IMR-90 (cell line): Measurements from ENCODE around the gene COL17A1. TPM values are rescaled to one million over a fixed set of nuclear protein-coding genes. Genes with fewer than 3 reads are reported as not detected.

Experiments
- ATAC-seq: fragments of 200-7000 bp; cut with Tn5 transposase; 2 replicates; pipeline ENCODE4 v1.9.1; 2020; ENCODE audit warnings: low read depth, mild to moderate bottlenecking, moderate library complexity
- BruUV-seq: library from RNA; stranded (reverse); fragments of 400-500 nt; replicated peaks from 2 replicates; lab custom pipeline; 2021; lab: Mats Ljungman, UMichigan
- CTCF ChIA-PET: fragments of 300-600 bp; formaldehyde crosslinking; extraction: SDS; loops from one replicate; lab custom pipeline; 2021; ENCODE audit warnings: antibody characterized with exemption; lab: Yijun Ruan, JAX
- POLR2A ChIA-PET: fragments of 300-600 bp; sonication (Branson Sonifier 250); formaldehyde crosslinking; loops from one replicate; lab custom pipeline; 2022; ENCODE audit warnings: antibody characterized with exemption; ENCODE audit not compliant: unreplicated experiment; lab: Charles Lee
- DNase-seq: peaks from one replicate; pipeline ENCODE4 v3.0.0; 2013
- H2AFZ ChIP-seq: replicated peaks from 2 replicates; pipeline ENCODE3; 2013; ENCODE audit warnings: low read length, mild to moderate bottlenecking; ENCODE audit not compliant: poor library complexity
- H2AK5ac ChIP-seq: 2 replicates; pipeline ENCODE4 v1.6.1; 2013; ENCODE audit warnings: low read depth, low read length, inconsistent platforms
- H2AK9ac ChIP-seq: replicated peaks from 2 replicates; pipeline ENCODE3; 2013; ENCODE audit warnings: mild to moderate bottlenecking, low read depth, low read length, moderate library complexity; ENCODE audit not compliant: poor library complexity
- H2BK120ac ChIP-seq: 2 replicates; pipeline ENCODE4 v1.6.1; 2013; ENCODE audit warnings: low read depth, low read length, inconsistent platforms
- H2BK15ac ChIP-seq: 3 replicates; pipeline ENCODE4 v1.6.1; 2013; ENCODE audit warnings: low read depth, low read length, inconsistent platforms
- H2BK20ac ChIP-seq: 2 replicates; pipeline ENCODE4 v1.6.1; 2013; ENCODE audit warnings: low read depth, mild to moderate bottlenecking, inconsistent platforms, low read length, moderate library complexity
- H2BK5ac ChIP-seq: 2 replicates; pipeline ENCODE4 v1.6.1; 2013; ENCODE audit warnings: mild to moderate bottlenecking, low read depth, low read length, inconsistent platforms; ENCODE audit not compliant: poor library complexity, severe bottlenecking
- H3K14ac ChIP-seq: replicated peaks from 2 replicates; pipeline ENCODE4 v1.6.1; 2013; ENCODE audit warnings: low read depth, low read length, inconsistent platforms
- H3K18ac ChIP-seq: 2 replicates; pipeline ENCODE4 v1.6.1; 2013; ENCODE audit warnings: low read depth, low read length, control low read depth
- H3K23ac ChIP-seq: 2 replicates; pipeline ENCODE4 v1.6.1; 2013; ENCODE audit warnings: low read depth, low read length, inconsistent platforms
- H3K27ac ChIP-seq: 2 replicates; pipeline ENCODE4 v1.5.1; 2013; ENCODE audit warnings: mild to moderate bottlenecking, control low read depth, low read length; ENCODE audit not compliant: insufficient read depth
- H3K27me3 ChIP-seq: 2 replicates; pipeline ENCODE4 v1.6.1; 2013; ENCODE audit warnings: low read length; ENCODE audit not compliant: control insufficient read depth, insufficient read depth
- H3K36me3 ChIP-seq: 2 replicates; pipeline ENCODE4 v1.6.1; 2013; ENCODE audit warnings: low read length, mixed read lengths; ENCODE audit not compliant: control insufficient read depth, insufficient read depth
- H3K4ac ChIP-seq: 2 replicates; pipeline ENCODE4 v1.6.1; 2013; ENCODE audit warnings: low read depth, low read length, inconsistent platforms
- H3K4me1 ChIP-seq: 2 replicates; pipeline ENCODE4 v1.6.1; 2013; ENCODE audit warnings: low read length, mixed read lengths; ENCODE audit not compliant: control insufficient read depth, insufficient read depth
- H3K4me2 ChIP-seq: 2 replicates; pipeline ENCODE4 v1.6.1; 2013; ENCODE audit warnings: low read depth, mild to moderate bottlenecking, control low read depth, low read length, moderate library complexity
- H3K4me3 ChIP-seq: 2 replicates; pipeline ENCODE4 v1.5.1; 2013; ENCODE audit warnings: low read depth, mild to moderate bottlenecking, control low read depth, low read length, moderate library complexity; ENCODE audit not compliant: insufficient read depth
- H3K56ac ChIP-seq: 2 replicates; pipeline ENCODE4 v1.6.1; 2013; ENCODE audit warnings: low read length, inconsistent platforms; ENCODE audit not compliant: insufficient read depth; ENCODE audit errors: extremely low read depth
- H3K79me1 ChIP-seq, 2 experiments: 2 replicates each; pipeline ENCODE4 v1.6.1; 2013; ENCODE audit warnings: low read length in 2 of 2, inconsistent platforms in 1 of 2, low read depth in 1 of 2
- H3K9ac ChIP-seq: 2 replicates; pipeline ENCODE4 v1.6.1; 2013; ENCODE audit warnings: low read depth, low read length, control low read depth
- H3K9me1 ChIP-seq: 2 replicates; pipeline ENCODE4 v1.6.1; 2013; ENCODE audit warnings: low read length, inconsistent platforms; ENCODE audit not compliant: insufficient read depth
- H3K9me3 ChIP-seq: 2 replicates; pipeline ENCODE4 v1.6.1; 2013; ENCODE audit warnings: low read length; ENCODE audit not compliant: control insufficient read depth, insufficient read depth
- H4K20me1 ChIP-seq: 2 replicates; pipeline ENCODE4 v1.6.1; 2013; ENCODE audit warnings: low read length, inconsistent platforms; ENCODE audit not compliant: insufficient read depth
- H4K5ac ChIP-seq: 2 replicates; pipeline ENCODE4 v1.6.1; 2013; ENCODE audit warnings: mild to moderate bottlenecking, low read depth, low read length, control low read depth
- H4K8ac ChIP-seq, 2 experiments: 2 replicates each; pipeline ENCODE4 v1.6.1; 2013; ENCODE audit warnings: low read depth in 2 of 2, low read length in 2 of 2, control low read depth in 1 of 2, inconsistent platforms in 1 of 2
- H4K91ac ChIP-seq: 2 replicates; pipeline ENCODE4 v1.6.1; 2013; ENCODE audit warnings: low read depth, low read length, inconsistent platforms; ENCODE audit not compliant: insufficient read depth
- BHLHE40 ChIP-seq: fragments of 150-350 bp; IDR thresholded peaks from 2 replicates; pipeline ENCODE4 v1.6.1; 2016; ENCODE audit warnings: mild to moderate bottlenecking, low read depth, low read length
- CEBPB ChIP-seq: IDR thresholded peaks from 2 replicates; pipeline ENCODE4 v1.6.1; 2012; ENCODE audit warnings: low read depth, low read length, improper control_type of control experiment
- CHD1 ChIP-seq: IDR thresholded peaks from 2 replicates; pipeline ENCODE4 v1.6.1; 2012; ENCODE audit warnings: low read depth, low read length, improper control_type of control experiment
- CTCF ChIP-seq: conservative IDR thresholded peaks from 2 replicates; pipeline ENCODE4 v1.5.1; 2012; ENCODE audit warnings: mild to moderate bottlenecking, low read depth, low read length, improper control_type of control experiment
- ELK1 ChIP-seq: fragments of 150-350 bp; IDR thresholded peaks from 2 replicates; pipeline ENCODE4 v1.6.1; 2016; ENCODE audit warnings: low read depth, mild to moderate bottlenecking, low read length, moderate library complexity, borderline replicate concordance
- FOS ChIP-seq: fragments of 150-350 bp; IDR thresholded peaks from 2 replicates; pipeline ENCODE4 v1.6.1; 2016; ENCODE audit warnings: low read depth, low read length
- MAFK ChIP-seq: IDR thresholded peaks from 2 replicates; pipeline ENCODE4 v1.6.1; 2012; ENCODE audit warnings: low read depth, low read length, improper control_type of control experiment
- MAZ ChIP-seq: IDR thresholded peaks from 2 replicates; pipeline ENCODE4 v1.6.1; 2012; ENCODE audit warnings: low read depth, mild to moderate bottlenecking, low read length, improper control_type of control experiment, moderate library complexity, borderline replicate concordance
- MXI1 ChIP-seq: IDR thresholded peaks from 2 replicates; pipeline ENCODE4 v1.6.1; 2012; ENCODE audit warnings: low read depth, mild to moderate bottlenecking, low read length, moderate library complexity, borderline replicate concordance
- NFE2L2 ChIP-seq: fragments of 150-350 bp; IDR thresholded peaks from 2 replicates; pipeline ENCODE4 v1.6.1; 2016; ENCODE audit warnings: low read depth, mild to moderate bottlenecking, low read length
- POLR2A ChIP-seq: IDR thresholded peaks from 2 replicates; pipeline ENCODE4 v1.6.1; 2012; ENCODE audit warnings: mild to moderate bottlenecking, low read depth, low read length
- RAD21 ChIP-seq: IDR thresholded peaks from 2 replicates; pipeline ENCODE4 v1.6.1; 2012; ENCODE audit warnings: low read length, improper control_type of control experiment
- RCOR1 ChIP-seq: IDR thresholded peaks from 2 replicates; pipeline ENCODE4 v1.6.1; 2012; ENCODE audit warnings: mild to moderate bottlenecking, low read length, improper control_type of control experiment; ENCODE audit not compliant: insufficient replicate concordance
- RFX5 ChIP-seq: IDR thresholded peaks from 2 replicates; pipeline ENCODE4 v1.8.0; 2012; ENCODE audit warnings: low read depth, mild to moderate bottlenecking, low read length, moderate library complexity
- SMC3 ChIP-seq: fragments of 150-350 bp; IDR thresholded peaks from 2 replicates; pipeline ENCODE4 v1.6.1; 2016; ENCODE audit warnings: low read depth, mild to moderate bottlenecking, antibody characterized with exemption, low read length, moderate library complexity
- USF2 ChIP-seq: fragments of 150-350 bp; IDR thresholded peaks from 2 replicates; pipeline ENCODE4 v1.6.1; 2017; ENCODE audit warnings: mild to moderate bottlenecking, antibody characterized with exemption, low read length, low read depth
- WGBS, 2 experiments: methylation state at CpG; one replicate each; pipeline versions ENCODE4 v1.1.5 to v1.1.7; 2013; ENCODE audit warnings: missing lambda C conversion rate in 2 of 2; ENCODE audit not compliant: insufficient read length in 1 of 2; ENCODE audit errors: extremely low coverage in 2 of 2; 5-methylcytosine and 5-hydroxymethylcytosine counted together
- dilution Hi-C: fragments of 300-500 bp; cut with HindIII; formaldehyde crosslinking; loops from one replicate; pipeline ENCODE4 v1.14.3; 2018; ENCODE audit warnings: low sequenced_read_pairs; ENCODE audit not compliant: unreplicated experiment
- in situ Hi-C: fragments of 300-500 bp; cut with MboI; formaldehyde crosslinking; loops from 3 replicates; pipeline ENCODE4 v1.14.3; 2019; ENCODE audit warnings: low sequenced_read_pairs, inconsistent platforms, mixed read lengths
- intact Hi-C: fragments of 100-400 bp; cut with micrococcal nuclease; formaldehyde crosslinking; loops from 2 replicates; pipeline ENCODE4 v1.10.0; 2022
- polyA plus RNA-seq, 3 experiments: library from polyadenylated mRNA; depleted of rRNA; stranded (reverse); fragments of >200 nt; gene quantifications; 2 replicates each; pipeline ENCODE4 v1.2.3, GENCODE V29; 2012; ENCODE audit warnings: low replicate concordance in 1 of 3
- total RNA-seq: library from RNA; depleted of rRNA; stranded (reverse); fragments of >200 nt; gene quantifications from 2 replicates; pipeline ENCODE4 v1.2.3, GENCODE V29; 2012

Gene COL17A1
- total and polyA plus RNA-seq, 2 of the 4 experiments (the other 2 are of a cell fraction): 0.14 to 0.18 TPM

- Histone ChIP-seq H3K18ac (no peak overlapping the region), H3K27ac (no peak overlapping the region), H2BK5ac (no peak overlapping the region), H3K4me1 (no peaks in the 10 kb centered on the region), H2BK15ac (no peak overlapping the region), H4K91ac (no peak overlapping the region), H4K5ac (no peak overlapping the region), H3K14ac (no peak overlapping the region), H3K56ac (no peak overlapping the region), H3K36me3 (peaks cover 7% of the 10 kb centered on the region), H2BK20ac (no peak overlapping the region), H3K9ac (no peak overlapping the region), H4K8ac (no peak overlapping the region), H3K9me1 (peaks cover 17% of the 10 kb centered on the region; the same call in 1 of the 2 replicates), H3K9me3 (no peaks in the 10 kb centered on the region), H3K23ac (no peak overlapping the region), H2BK120ac (no peak overlapping the region), H3K4ac (no peak overlapping the region), H2AFZ (no peak overlapping the region), H3K4me3 (no peak overlapping the region), H3K27me3 (no peaks in the 10 kb centered on the region), H3K79me1 (no peaks in the 10 kb centered on the region; a peak in 1 of 4 replicates), H4K20me1 (no peaks in the 10 kb centered on the region), H2AK5ac (no peak overlapping the region), H3K4me2 (no peak overlapping the region), H2AK9ac (no peak overlapping the region)
- DNase-seq: no peak
- ChIA-PET POLR2A (no interaction called here), CTCF (interaction anchor here (0.9 to 1.4 kb wide), 2 partner anchors 15 to 105 kb away, joined by 3 read pairs; no protein-coding TSS in a partner anchor)
- intact Hi-C loops: no loop called here
- TF ChIP-seq CEBPB (no peak), USF2 (no peak), ELK1 (no peak), NFE2L2 (no peak), SMC3 (no peak), POLR2A (no peak), RCOR1 (no peak), MAFK (no peak), FOS (no peak), CHD1 (no peak), BHLHE40 (no peak), MAZ (no peak), CTCF (no peak), RAD21 (no peak), RFX5 (no peak), MXI1 (no peak)
- in situ Hi-C loops: no loop called here
- BruUV-seq: no TSS peak
- ATAC-seq: no peak
- 96% methylated on average over 4 of the region's 11 CpGs; no CpG with 5 or more reads in 1 of the 2 experiments for WGBS, 2 experiments
- dilution Hi-C loops: no loop called here
These were observed 51.7 kb downstream of the COL17A1 start for GRCh38 chr10:104033966-104034365.
